ENCODE measurements around the gene MZF1. TPM values are rescaled to one million over a fixed set of nuclear protein-coding genes. Genes with fewer than 3 reads are reported as not detected.
"Not testable (repeated sequence)": the region's sequence is repeated elsewhere in the genome, so short reads cannot be mapped to it uniquely, and the experiment has no call there.

The MZF1 gene
- total and polyA plus RNA-seq, 10 of the 15 experiments (the other 5 are each of a cell fraction or from before 2014, with no cell fraction given), result 0.38 to 14.7 (median 7.2) TPM

DNA sequence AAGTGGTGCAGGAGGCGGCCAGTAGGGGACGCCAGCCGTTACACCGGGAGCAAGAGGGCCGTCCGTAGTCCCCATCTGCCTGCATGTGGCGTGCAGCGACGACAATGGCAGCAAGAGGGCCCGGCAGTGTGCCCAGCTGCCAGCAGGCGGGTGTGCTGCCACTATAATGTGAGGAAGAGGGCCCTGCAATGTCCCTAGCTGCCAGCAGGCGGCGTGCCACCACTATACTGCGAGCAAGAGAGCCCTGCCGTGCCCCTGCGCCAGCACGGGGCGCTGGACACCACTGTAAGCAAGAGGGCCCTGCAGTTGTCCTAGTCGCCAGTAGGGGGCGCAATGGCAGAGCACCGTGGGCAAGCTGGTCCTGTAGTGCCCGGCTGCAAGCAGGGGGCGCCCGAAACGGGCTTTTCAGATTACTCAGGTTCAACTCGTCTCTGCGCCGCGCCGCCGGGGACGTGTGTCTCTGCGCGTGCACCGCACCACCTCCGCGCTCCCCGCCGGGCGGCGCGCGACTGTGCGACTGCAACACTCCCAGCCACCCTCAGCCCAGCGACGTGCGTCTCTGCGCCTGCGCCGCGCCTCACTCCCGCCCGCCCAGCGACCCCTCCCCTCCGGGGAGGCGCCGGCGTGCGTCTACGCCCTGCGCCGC lies 33.2 kb upstream of the MZF1 start:
- CTCF ChIA-PET; in situ Hi-C loops (cut with MboI); H3K79me2 ChIP-seq (ENCODE audit: control insufficient read depth, insufficient read depth, low read length); H3K4me1 ChIP-seq (ENCODE audit: control insufficient read depth, insufficient read depth, low read length); intact Hi-C loops (cut with micrococcal nuclease; ENCODE audit: unreplicated experiment); BruUV-seq (replicated peaks); H3K27ac ChIP-seq (ENCODE audit: control insufficient read depth, insufficient read depth); ATAC-seq; H3K9me3 ChIP-seq (replicated peaks; ENCODE audit: control insufficient read depth, insufficient read depth, low read length); H3K9ac ChIP-seq (ENCODE audit: control insufficient read depth, insufficient read depth, low read length); H2AFZ ChIP-seq (ENCODE audit: control insufficient read depth, low read depth, low read length); H3K4me3 ChIP-seq; H3K27me3 ChIP-seq (replicated peaks in 1 of 2; ENCODE audit: control insufficient read depth in 2 of 2, insufficient read depth in 2 of 2, low read length in 1 of 2); SMC1A ChIA-PET (ENCODE audit: uncharacterized antibody, unreplicated experiment); FAIRE-seq; DNase-seq (ENCODE audit: low read depth, low spot score); H4K20me1 ChIP-seq (ENCODE audit: control insufficient read depth, insufficient read depth); H3K36me3 ChIP-seq (ENCODE audit: control insufficient read depth in 2 of 2, insufficient read depth in 2 of 2, low read length in 1 of 2); RAD21 ChIA-PET (ENCODE audit: unreplicated experiment); H3K4me2 ChIP-seq (ENCODE audit: control insufficient read depth, insufficient read depth); POLR2A ChIA-PET: not testable (repeated sequence)
- WGBS (ENCODE audit: insufficient coverage, insufficient replicate concordance, low lambda C conversion rate, missing lambda C conversion rate), result 54% methylated on average over 16 of the region's 62 CpGs
- TF ChIP-seq, protein P1, sequence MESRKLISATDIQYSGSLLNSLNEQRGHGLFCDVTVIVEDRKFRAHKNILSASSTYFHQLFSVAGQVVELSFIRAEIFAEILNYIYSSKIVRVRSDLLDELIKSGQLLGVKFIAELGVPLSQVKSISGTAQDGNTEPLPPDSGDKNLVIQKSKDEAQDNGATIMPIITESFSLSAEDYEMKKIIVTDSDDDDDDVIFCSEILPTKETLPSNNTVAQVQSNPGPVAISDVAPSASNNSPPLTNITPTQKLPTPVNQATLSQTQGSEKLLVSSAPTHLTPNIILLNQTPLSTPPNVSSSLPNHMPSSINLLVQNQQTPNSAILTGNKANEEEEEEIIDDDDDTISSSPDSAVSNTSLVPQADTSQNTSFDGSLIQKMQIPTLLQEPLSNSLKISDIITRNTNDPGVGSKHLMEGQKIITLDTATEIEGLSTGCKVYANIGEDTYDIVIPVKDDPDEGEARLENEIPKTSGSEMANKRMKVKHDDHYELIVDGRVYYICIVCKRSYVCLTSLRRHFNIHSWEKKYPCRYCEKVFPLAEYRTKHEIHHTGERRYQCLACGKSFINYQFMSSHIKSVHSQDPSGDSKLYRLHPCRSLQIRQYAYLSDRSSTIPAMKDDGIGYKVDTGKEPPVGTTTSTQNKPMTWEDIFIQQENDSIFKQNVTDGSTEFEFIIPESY (IDR thresholded peaks at IDR 0.05), result peak; percentile 65; the same call in 1 of the 2 replicates

DNA sequence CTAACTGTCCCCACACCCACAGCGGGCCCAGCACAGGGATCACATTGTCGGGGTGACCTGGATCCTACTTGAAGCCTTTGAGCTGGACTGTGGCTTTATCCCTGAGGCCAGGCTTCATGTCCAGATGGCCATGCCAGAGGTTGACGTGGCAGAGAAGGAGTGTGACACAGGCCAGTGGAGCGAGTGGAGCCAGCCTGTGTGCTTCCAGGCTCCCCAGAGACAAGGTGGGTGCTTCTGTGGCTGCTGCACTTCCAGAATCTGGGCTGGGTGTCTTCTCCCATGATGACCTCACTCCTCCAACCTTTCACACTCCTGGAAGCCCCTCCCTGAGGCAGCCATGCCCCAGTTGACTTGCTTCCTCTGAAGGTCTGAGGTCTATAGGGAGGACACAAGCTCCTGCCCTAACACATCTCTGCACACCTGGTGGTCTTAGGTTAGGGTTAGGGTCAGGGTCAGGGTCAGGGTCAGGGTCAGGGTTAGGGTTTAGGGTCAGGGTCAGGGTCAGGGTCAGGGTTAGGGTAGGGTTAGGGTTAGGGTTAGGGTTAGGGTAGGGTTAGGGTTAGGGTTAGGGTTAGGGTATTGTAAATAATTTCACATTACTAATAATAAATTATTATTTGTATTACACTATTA lies 13.1 kb upstream of the MZF1 start:
- BruUV-seq (replicated peaks), result no TSS peak
- Histone ChIP-seq H3K4me1 (ENCODE audit: control insufficient read depth, insufficient read depth, low read length) (peaks cover 4% of the 10 kb centered on the region; the same call in 1 of the 2 replicates), H3K27me3 (replicated peaks in 1 of 2; ENCODE audit: control insufficient read depth in 2 of 2, insufficient read depth in 2 of 2, low read length in 1 of 2) (no peaks in the 10 kb centered on the region), H2AFZ (ENCODE audit: control insufficient read depth, low read depth, low read length) (no peak overlapping the region), H3K4me2 (ENCODE audit: control insufficient read depth, insufficient read depth) (no peak overlapping the region), H3K9ac (ENCODE audit: control insufficient read depth, insufficient read depth, low read length) (no peak overlapping the region), H4K20me1 (ENCODE audit: control insufficient read depth, insufficient read depth) (no peaks in the 10 kb centered on the region), H3K4me3 (no peak overlapping the region), H3K36me3 (ENCODE audit: control insufficient read depth in 2 of 2, insufficient read depth in 2 of 2, low read length in 1 of 2) (peaks cover 0 to 4% of the 10 kb centered on the region in 2 experiments; a peak in 3 of 4 replicates), H3K27ac (ENCODE audit: control insufficient read depth, insufficient read depth) (no peak overlapping the region), H3K9me3 (replicated peaks; ENCODE audit: control insufficient read depth, insufficient read depth, low read length) (no peaks in the 10 kb centered on the region), H3K79me2 (ENCODE audit: control insufficient read depth, insufficient read depth, low read length) (no peaks in the 10 kb centered on the region)
- 98% methylated on average over 4 of the region's 4 CpGs for WGBS (ENCODE audit: insufficient coverage, insufficient replicate concordance, low lambda C conversion rate, missing lambda C conversion rate)
- POLR2A ChIA-PET, result no interaction called here
- SMC1A ChIA-PET (ENCODE audit: uncharacterized antibody, unreplicated experiment), result no interaction called here
- FAIRE-seq, result no peak
- ATAC-seq, result no peak
- in situ Hi-C loops (cut with MboI), result no loop called here
- CTCF ChIA-PET, result interaction anchor here (1.2 kb wide), 1 partner anchor 11 kb away, joined by 3 read pairs; no protein-coding TSS in a partner anchor
- no peak for DNase-seq (ENCODE audit: low read depth, low spot score)
- intact Hi-C loops (cut with micrococcal nuclease; ENCODE audit: unreplicated experiment), result no loop called here
- RAD21 ChIA-PET (ENCODE audit: unreplicated experiment), result interaction anchor here (0.8 kb wide), 1 partner anchor 66 kb away, joined by 3 read pairs; the partner anchor contains the start of gene ZBTB45
- peak; percentile 60; the same call in 1 of the 2 replicates for TF ChIP-seq NR2F1 (conservative IDR thresholded peaks at IDR 0.05)
- no peak for TF ChIP-seq EZH2 (IDR thresholded peaks at IDR 0.05; ENCODE audit: borderline replicate concordance, control insufficient read depth, low read depth, low read length)
